ENCODE results near the gene STK32C.
"Not testable (repeated sequence)": the region's sequence is repeated elsewhere in the genome, so short reads cannot be mapped to it uniquely, and the experiment has no call there.

STK32C gene

DNA sequence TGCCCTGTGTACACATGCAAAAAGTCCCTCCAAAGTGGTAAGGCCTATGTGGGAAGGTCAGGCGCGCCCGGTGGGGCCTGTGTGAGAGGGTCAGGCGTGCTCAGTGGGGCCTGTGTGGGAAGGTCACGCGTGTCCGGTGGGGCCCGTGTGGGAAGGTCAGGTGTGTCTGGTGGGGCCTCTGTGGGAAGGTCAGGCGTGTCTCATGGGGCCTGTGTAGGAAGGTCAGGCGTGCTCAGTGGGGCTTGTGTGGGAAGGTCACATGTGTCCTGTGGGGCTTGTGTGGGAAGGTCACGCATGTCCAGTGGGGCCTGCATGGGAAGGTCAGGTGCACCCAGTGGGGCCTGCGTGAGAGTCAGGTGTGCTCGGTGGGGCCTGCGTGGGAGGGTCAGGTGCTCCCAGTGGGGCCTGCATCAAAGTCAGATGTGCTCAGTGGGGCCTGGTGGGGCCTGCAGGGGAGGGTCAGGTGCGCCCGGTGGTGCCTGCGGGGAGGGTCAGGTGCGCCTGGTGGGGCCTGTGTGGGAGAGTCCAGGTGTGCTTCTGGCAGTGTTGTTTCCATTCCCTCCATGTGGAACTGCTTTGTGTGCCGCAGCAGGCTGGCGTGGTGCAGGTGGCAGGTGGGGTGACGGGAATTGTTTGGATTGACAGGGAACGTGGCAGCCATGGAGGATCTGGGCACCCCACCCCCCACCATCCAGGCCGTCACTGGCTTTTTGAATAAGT, 39.6 kb upstream of the STK32C start:
- FAIRE-seq (no peak), DNase-seq (ENCODE audit: insufficient read length, low spot score) (no peak)
- TF ChIP-seq POLR2A (IDR thresholded peaks at IDR 0.05; ENCODE audit: low read depth, low read length), result no peak

DNA sequence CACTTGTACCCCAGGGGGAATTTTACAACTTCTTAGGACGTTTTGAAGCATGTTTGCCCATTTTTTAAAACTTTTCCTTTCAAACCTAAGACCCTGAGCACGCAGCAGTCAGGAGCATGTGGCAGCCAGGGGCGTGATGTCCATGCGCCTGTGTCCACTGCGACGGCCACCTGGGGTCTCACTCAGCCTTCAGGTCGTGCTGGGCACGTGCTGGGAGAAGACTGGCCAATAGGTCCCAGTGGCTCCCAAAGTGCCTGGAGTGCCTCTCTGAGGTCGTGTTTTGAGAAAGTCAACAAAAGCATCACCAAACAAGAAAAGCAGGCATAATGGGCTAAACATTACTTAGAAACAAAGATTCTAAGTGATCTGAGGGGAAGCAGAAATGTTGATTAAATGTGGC, 39.1 kb upstream of the STK32C start:
- FAIRE-seq (no peak), DNase-seq (ENCODE audit: insufficient read length, low spot score) (no peak)
- no peak for TF ChIP-seq POLR2A (IDR thresholded peaks at IDR 0.05; ENCODE audit: low read depth, low read length)

DNA sequence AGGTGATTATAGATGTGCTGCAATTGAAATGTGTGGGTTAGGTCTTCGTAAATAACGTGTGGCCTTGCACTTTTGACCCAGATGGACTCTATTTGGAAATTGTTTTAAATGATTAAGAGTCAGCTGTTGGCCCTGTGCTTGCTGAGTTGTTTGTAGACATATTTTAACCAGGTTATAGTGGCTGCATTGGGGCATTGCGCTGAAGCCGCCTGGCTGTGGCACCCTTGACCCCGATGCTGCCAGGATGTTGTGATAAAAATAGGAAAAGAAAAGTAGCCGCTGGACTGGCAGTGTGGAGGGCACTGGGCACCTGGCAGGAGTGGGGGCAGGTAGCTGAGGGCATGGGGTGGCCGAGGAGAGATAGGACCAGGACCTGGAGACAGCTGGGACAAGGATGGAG, 37.6 kb upstream of the STK32C start:
- no peak for TF ChIP-seq POLR2A (IDR thresholded peaks at IDR 0.05; ENCODE audit: low read depth, low read length)
- DNase-seq (ENCODE audit: insufficient read length, low spot score), result no peak
- no peak for FAIRE-seq

DNA sequence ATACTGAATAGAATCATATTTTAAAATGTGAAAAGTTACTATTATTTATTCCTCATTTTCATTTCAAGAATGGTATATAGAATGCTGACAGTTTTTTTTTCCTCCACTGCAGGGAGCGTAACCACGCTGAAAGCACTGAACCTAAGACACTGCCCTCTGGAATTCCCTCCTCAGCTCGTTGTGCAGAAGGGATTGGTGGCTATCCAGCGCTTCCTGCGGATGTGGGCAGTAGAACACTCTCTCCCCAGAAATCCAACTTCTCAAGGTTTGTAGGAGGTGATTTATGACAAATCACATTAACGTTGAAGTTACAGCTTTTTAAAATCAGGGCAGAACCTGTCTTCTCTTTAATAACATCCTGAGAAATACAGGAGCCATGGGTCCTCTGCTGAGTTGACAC, 36.6 kb upstream of the STK32C start:
- DNase-seq (ENCODE audit: insufficient read length, low spot score) (no peak), FAIRE-seq (no peak)
- no peak for TF ChIP-seq POLR2A (IDR thresholded peaks at IDR 0.05; ENCODE audit: low read depth, low read length)

DNA sequence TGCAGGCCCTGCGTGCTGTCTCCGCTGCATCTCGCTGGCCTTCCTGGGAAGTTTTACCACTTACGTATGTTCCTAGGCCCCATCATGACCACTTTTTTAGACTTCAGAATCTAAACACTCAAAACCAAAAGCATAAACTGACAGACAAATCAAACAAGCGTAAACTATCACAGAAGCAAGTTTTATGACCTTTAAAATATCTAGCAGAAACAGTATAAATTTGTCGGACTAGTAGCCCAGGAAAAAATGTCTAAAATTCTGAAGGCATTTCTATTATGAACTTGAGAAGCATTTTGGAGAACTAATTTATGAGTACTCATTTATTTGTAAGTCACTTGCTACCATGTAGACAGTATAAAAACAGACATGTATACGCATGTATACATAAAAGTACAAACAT, 34.8 kb upstream of the STK32C start:
- DNase-seq (ENCODE audit: insufficient read length, low spot score) (no peak), FAIRE-seq (no peak)
- no peak for TF ChIP-seq POLR2A (IDR thresholded peaks at IDR 0.05; ENCODE audit: low read depth, low read length)

DNA sequence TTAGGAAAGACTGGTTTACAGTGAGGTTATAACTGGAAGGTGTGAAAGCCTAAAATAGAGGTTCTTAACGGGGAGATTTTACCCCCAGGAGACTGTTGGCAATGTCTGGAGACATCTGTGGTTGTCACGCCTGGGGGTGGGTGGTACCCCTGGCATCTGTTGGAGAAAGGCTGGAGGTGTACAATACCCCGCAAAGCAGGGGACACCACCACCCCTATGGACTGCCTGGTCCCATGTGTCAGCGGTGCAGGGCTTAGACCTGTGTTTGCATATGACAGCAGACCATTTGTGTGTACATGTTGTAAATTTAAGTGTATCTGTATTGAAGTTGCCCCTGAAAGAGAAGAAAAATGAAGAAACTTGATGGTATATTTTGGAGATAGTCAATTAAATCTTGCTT, 34.0 kb upstream of the STK32C start:
- no peak for FAIRE-seq
- TF ChIP-seq POLR2A (IDR thresholded peaks at IDR 0.05; ENCODE audit: low read depth, low read length), result no peak
- DNase-seq (ENCODE audit: insufficient read length, low spot score), result no peak

DNA sequence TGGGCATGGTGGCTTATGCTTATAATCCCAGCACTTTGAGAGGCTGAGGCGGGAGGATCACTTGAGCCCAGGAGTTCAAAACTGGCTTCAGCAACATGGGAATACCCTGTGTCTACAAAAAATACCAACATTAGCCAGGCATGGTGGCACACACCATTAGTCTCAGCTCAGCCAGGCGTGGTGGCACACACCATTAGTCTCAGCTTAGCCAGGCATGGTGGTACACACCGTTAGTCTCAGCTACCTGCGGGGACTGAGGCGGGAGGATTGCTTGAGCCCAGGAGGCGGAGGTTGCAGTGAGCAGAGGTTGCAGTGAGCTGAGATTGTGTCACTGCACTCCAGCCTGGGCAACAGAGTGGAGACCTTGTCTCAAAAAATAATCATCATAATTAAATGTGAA, 33.3 kb upstream of the STK32C start:
- DNase-seq (ENCODE audit: insufficient read length, low spot score) (no peak), FAIRE-seq (no peak)
- no peak for TF ChIP-seq POLR2A (IDR thresholded peaks at IDR 0.05; ENCODE audit: low read depth, low read length)

DNA sequence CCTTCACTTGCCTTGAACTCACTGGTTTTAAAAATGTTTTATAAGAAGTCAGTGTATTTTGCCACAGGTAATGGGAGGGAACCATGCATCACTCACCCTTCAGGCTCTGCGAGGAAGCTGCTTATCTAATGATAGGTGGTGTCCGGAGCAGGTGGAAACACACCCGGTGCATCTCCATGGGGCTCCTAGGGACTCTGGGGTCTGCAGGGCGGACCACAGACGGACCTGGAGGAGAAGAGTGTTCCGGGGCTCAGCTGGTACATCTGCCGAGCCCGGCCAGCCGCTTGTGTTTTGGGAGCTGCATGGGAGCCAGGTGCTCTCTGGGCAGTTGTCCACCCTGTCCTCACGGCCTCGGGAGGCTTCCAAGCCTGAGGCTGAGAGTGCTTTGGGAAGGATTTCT, 31.5 kb upstream of the STK32C start:
- DNase-seq (ENCODE audit: insufficient read length, low spot score) (no peak), FAIRE-seq (no peak)
- no peak for TF ChIP-seq POLR2A (IDR thresholded peaks at IDR 0.05; ENCODE audit: low read depth, low read length)

DNA sequence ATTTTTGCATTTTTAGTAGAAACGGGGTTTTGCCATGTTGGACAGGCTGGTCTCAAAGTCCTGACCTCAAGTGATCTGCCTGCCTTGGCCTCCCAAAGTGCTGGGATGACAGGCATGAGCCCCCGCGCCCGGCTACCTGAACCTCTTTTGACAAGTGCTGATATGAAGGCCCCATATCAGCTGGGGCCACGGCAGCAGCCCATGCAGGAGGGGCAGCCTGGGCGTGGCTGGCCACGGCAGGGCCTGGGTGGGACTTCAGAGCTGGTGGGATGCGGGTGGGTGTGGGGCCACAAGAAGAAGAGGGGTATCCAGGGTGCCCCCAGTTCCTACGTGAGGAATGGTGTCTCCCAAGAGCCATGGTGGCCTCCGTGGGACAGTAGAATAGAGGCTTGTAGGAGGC, 31.1 kb upstream of the STK32C start:
- FAIRE-seq (no peak), DNase-seq (ENCODE audit: insufficient read length, low spot score) (no peak)
- TF ChIP-seq POLR2A (IDR thresholded peaks at IDR 0.05; ENCODE audit: low read depth, low read length), result no peak

DNA sequence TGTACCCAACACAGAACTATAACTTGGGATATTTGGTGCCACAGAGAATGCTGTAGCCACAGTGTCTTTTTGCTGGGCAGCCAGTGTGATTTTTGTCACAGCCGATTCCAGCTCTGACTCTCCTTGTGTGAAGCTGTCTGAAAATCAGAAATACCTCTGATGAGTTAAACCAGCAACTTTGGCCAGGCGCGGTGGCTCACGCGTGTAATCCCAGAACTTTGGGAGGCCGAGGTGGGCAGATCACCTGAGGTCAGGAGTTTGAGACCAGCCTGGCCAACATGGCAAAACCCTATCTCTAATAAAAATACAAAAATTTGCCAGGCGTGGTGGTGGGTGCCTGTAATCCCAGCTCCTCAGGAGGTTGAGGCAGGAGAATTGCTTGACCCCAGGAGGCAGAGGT, 30.1 kb upstream of the STK32C start:
- not testable (repeated sequence) for FAIRE-seq; DNase-seq (ENCODE audit: insufficient read length, low spot score)

DNA sequence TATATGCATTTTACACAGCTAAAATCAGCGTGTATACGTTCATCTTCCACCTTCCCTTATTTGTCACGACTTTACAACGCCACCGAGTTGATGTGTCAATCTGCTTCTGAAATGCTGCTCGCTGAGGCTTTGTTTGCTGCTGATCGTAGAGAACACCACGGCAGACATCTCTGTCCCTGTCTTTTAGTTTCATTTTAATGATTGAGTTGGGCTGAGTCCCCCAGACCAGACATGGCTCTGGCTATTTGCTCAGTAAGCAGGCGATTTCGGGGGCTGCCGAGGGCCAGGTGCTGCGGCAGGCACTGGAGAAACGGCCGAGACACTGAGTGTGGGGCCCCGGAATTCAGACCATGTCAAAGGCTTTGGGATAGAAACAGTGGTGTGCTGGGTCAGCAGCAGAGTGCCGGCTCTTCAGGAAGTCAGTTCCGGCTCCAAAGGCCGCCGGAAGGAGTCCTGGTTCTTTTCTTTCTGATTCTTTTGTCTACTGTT, 29.2 kb upstream of the STK32C start:
- no peak for TF ChIP-seq POLR2A (IDR thresholded peaks at IDR 0.05; ENCODE audit: low read depth, low read length)
- DNase-seq (ENCODE audit: insufficient read length, low spot score) (peak; percentile 40), FAIRE-seq (no peak)

DNA sequence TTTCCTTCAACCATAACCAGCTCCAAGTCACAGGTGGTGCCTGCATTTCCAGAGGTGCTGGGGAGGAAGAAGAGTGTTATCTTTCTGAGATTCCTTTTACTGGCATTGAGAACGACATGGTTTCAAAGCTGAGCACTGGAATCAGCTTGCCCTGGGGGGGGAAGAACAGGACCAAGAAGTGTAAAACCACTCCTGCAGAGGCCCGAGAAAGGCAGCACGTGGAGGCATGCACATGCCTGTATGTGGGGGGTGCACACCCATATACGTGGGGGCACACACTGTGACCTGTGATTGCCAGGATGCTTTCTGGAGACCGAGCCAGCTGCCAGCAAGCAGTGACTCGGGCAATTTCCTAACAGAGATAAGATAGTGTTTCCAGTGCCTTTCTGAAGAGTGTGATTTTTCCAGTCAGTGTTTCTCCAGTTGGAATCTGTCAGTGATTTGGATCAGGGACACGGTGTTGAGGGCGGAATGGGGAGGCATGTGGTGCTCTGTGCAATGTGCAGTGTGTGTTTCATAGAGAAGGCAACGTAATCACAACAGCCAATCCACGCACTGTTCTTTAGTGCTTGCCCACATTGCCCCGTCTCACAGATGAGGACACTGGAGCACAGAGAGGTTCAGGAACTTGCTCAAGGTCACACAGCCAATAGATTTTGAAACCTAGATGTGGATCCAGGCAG, 28.5 kb upstream of the STK32C start:
- DNase-seq (ENCODE audit: insufficient read length, low spot score), result no peak
- TF ChIP-seq POLR2A (IDR thresholded peaks at IDR 0.05; ENCODE audit: low read depth, low read length), result no peak
- no peak for FAIRE-seq

DNA sequence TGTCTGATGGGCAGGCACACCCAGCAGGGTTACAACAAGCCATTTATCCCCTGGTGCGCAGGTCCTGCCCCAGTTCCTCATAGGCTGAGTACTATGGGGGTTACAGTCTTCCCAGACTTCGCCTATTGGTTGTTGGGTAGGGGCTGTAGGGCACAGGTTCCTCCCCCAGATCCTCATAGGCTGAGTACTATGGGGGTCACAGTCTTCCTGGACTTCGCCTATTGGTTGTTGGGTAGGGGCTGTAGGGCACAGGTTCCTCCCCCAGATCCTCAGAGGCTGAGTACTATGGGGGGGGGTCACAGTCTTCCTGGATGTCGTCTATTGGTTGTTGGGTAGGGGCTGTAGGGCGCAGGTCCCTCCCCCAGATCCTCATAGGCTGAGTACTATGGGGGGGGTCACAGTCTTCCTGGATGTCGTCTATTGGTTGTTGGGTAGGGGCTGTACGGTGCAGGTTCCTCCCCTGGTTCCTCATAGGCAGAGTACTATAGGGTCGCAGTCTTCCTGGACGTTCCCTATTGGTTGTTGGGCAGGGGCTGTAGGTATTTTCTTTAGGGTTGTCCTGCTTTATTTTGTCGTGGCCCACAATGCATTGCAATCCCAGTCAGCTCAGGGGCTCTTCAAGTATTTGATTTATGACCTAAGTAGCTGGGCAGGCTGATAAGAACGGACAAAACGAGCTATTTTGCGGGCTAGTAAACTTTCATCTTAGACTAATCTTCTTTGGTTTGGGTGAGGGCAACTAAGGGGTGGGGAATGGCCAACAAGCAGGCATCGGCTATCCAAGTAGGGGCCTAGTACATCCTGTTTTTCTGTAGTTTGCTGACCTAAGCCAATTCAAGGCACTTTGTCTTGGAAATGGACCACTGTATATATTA, 27.7 kb upstream of the STK32C start:
- no peak for FAIRE-seq

DNA sequence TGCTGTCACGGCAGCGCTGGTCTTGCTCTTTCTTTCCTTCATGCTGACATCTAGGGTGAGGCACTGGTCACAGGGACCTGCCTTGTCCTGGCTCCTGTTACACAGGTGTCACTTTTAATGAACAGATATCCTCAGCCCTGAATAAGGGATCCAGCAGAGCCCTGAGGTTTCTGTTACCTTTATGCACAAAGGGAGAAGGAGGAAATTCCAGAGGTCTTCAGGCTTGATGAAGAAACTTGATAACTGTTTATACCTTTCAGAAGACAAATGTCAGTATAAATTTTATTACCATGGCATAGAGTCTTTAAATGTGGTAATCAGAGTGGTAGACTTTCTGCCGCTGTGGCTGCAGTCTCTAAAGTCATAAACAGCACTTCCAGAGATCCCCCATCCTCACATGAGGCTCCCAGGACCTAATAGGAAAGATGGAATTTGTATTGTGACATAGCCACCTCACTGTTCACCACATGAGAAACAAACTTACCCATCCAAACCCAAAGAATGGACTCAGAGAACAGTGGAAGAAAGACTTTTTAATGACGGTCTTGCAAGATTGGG, 27.0 kb upstream of the STK32C start:
- FAIRE-seq, result no peak
- no peak for DNase-seq (ENCODE audit: insufficient read length, low spot score)
- no peak for TF ChIP-seq POLR2A (IDR thresholded peaks at IDR 0.05; ENCODE audit: low read depth, low read length)

More for the DNA sequence above, 27.7 kb upstream of the STK32C start:
- no peak for TF ChIP-seq POLR2A (IDR thresholded peaks at IDR 0.05; ENCODE audit: low read depth, low read length)
- no peak for DNase-seq (ENCODE audit: insufficient read length, low spot score)
